Breast epithelium (tissue), 4 donors: ENCODE data around the gene TACO1. TPM values are rescaled to one million over a fixed set of nuclear protein-coding genes. Genes with fewer than 3 reads are reported as not detected.

Experiments used
- DNase-seq, 2 donors: peaks; one replicate each; pipeline ENCODE4 v3.0.0-alpha.2; 2019; ENCODE audit warnings: low spot score in 2 of 2
- H3K27ac ChIP-seq, 2 donors: fragments of 200-600 bp; sonication (generic) in 1 of 2; one replicate each; pipeline ENCODE4 v1.5.1; 2016 to 2019; ENCODE audit warnings: mild to moderate bottlenecking in 1 of 2
- H3K27me3 ChIP-seq, 2 donors: fragments of 200-600 bp; sonication (generic) in 1 of 2; one replicate each; pipeline versions ENCODE4 v1.5.1 to v1.6.0; 2017 to 2019; ENCODE audit warnings: control low read depth in 1 of 2, mild to moderate bottlenecking in 1 of 2
- H3K36me3 ChIP-seq: fragments of 200-600 bp; one replicate; pipeline ENCODE4 v1.5.1; 2019
- H3K4me1 ChIP-seq, 2 donors: fragments of 200-600 bp; sonication (generic); one replicate each; pipeline ENCODE4 v1.5.1; 2016 to 2019; ENCODE audit warnings: control low read depth in 1 of 2
- H3K4me3 ChIP-seq, 3 donors: fragments of 200-600 bp; sonication (generic); 1 replicate in 2 of 3; 2 replicates in 1 of 3; pipeline ENCODE4 v1.5.1; 2016 to 2019; ENCODE audit warnings: mild to moderate bottlenecking in 3 of 3, moderate library complexity in 2 of 3
- H3K9me3 ChIP-seq, 2 donors: fragments of 200-600 bp; sonication (generic) in 1 of 2; one replicate each; pipeline ENCODE4 v1.5.1; 2016 to 2019; ENCODE audit warnings: control low read depth in 1 of 2
- CTCF ChIP-seq, 3 donors: fragments of 450-650 bp; IDR thresholded peaks; one replicate each; pipeline ENCODE4 v1.5.1; 2016 to 2017; ENCODE audit warnings: antibody characterized with exemption in 3 of 3, mild to moderate bottlenecking in 3 of 3, moderate library complexity in 3 of 3
- POLR2A ChIP-seq: fragments of 450-650 bp; IDR thresholded peaks from one replicate; pipeline ENCODE4 v1.6.1; 2016; ENCODE audit warnings: antibody characterized with exemption, mild to moderate bottlenecking, moderate library complexity
- POLR2AphosphoS5 ChIP-seq, 3 donors: sonication (generic); formaldehyde crosslinking; IDR thresholded peaks; one replicate each; pipeline ENCODE4 v1.6.1; 2017; ENCODE audit warnings: antibody characterized with exemption in 3 of 3
- intact Hi-C: fragments of 100-400 bp; cut with DNase I; formaldehyde crosslinking; loops from one replicate; pipeline ENCODE4 v1.15.1; 2023; ENCODE audit warnings: low total_unique reads
- total RNA-seq, 3 donors: library from RNA; depleted of rRNA; stranded (reverse); fragments of >200 nt; gene quantifications; one replicate each; pipeline ENCODE4 v1.1.0, GENCODE V29; 2016

TACO1 gene
- 10 to 100 TPM; 11.0 to 12.4 (median 11.1) TPM for total RNA-seq

- H3K9me3 ChIP-seq = no peaks in the 10 kb centered on the region
Measured at GRCh38 chr17:63600569-63601438, at the start of gene TACO1. TSS of gene TACO1 (plus strand) at chr17:63600895. CDS start at chr17:63601084, 189 bp downstream.

GRCh38 chr17:63552211-63552610 lies 48.5 kb upstream of the TACO1 start:
- intact Hi-C loops = no loop called here
- no peaks in the 10 kb centered on the region for H3K36me3 ChIP-seq

More at GRCh38 chr17:63600569-63601438, at the start of gene TACO1:
- peak; percentile 60 to 79 for DNase-seq
- TF ChIP-seq POLR2AphosphoS5 (IDR thresholded peaks at IDR 0.05) (peak; percentile 74 to 92 (median 82)), CTCF (IDR thresholded peaks at IDR 0.05) (peak in 1 of 3 donors; percentile 18), POLR2A (peak; percentile 24)
- Histone ChIP-seq H3K4me3 (peak within 1 kb of the TSS; percentile 78 to 95 (median 80)), H3K27ac (peak within 1 kb of the TSS; percentile 83 to 87), H3K4me1 (no peaks in the 10 kb centered on the region), H3K36me3 (no peaks in the 10 kb centered on the region), H3K27me3 (no peaks in the 10 kb centered on the region)
- intact Hi-C loops = no loop called here

GRCh38 chr17:63555500-63556156 lies 45.1 kb upstream of the TACO1 start:
- Histone ChIP-seq H3K4me1 (peaks cover 0 to 10% of the 10 kb centered on the region in 2 donors), H3K27me3 (no peaks in the 10 kb centered on the region), H3K36me3 (no peaks in the 10 kb centered on the region), H3K4me3 (no peak overlapping the region), H3K9me3 (no peaks in the 10 kb centered on the region), H3K27ac (no peak overlapping the region)
- intact Hi-C loops = no loop called here
- TF ChIP-seq POLR2A (no peak), CTCF (IDR thresholded peaks at IDR 0.05) (no peak), POLR2AphosphoS5 (IDR thresholded peaks at IDR 0.05) (no peak)
- DNase-seq = no peak

More at GRCh38 chr17:63552211-63552610, 48.5 kb upstream of the TACO1 start:
- H3K27me3 ChIP-seq = no peaks in the 10 kb centered on the region
- H3K4me3 ChIP-seq = peak overlapping the region in 2 of 3 donors; percentile 92 to 95
- H3K9me3 ChIP-seq = no peaks in the 10 kb centered on the region
- H3K27ac ChIP-seq = no peak overlapping the region
- TF ChIP-seq POLR2AphosphoS5 (IDR thresholded peaks at IDR 0.05) (no peak), POLR2A (no peak), CTCF (IDR thresholded peaks at IDR 0.05) (no peak)
- peaks cover 0 to 10% of the 10 kb centered on the region in 2 donors for H3K4me1 ChIP-seq
- peak in 1 of 2 donors; percentile 6 for DNase-seq

GRCh38 chr17:63557416-63557815 lies 43.3 kb upstream of the TACO1 start:
- Histone ChIP-seq H3K27ac (no peak overlapping the region), H3K27me3 (no peaks in the 10 kb centered on the region), H3K4me3 (no peak overlapping the region), H3K9me3 (no peaks in the 10 kb centered on the region), H3K36me3 (no peaks in the 10 kb centered on the region), H3K4me1 (peaks cover 0 to 5% of the 10 kb centered on the region in 2 donors)
- no peak for DNase-seq
- TF ChIP-seq CTCF (IDR thresholded peaks at IDR 0.05) (no peak), POLR2A (no peak), POLR2AphosphoS5 (IDR thresholded peaks at IDR 0.05) (no peak)
- intact Hi-C loops = no loop called here

- TF ChIP-seq POLR2AphosphoS5 (IDR thresholded peaks at IDR 0.05) (no peak), CTCF (IDR thresholded peaks at IDR 0.05) (no peak), POLR2A (no peak)
- no peak overlapping the region for H3K27ac ChIP-seq
- no peak for DNase-seq
- H3K27me3 ChIP-seq = no peaks in the 10 kb centered on the region
- no peaks in the 10 kb centered on the region for H3K4me1 ChIP-seq
- no peaks in the 10 kb centered on the region for H3K9me3 ChIP-seq
- no peaks in the 10 kb centered on the region for H3K36me3 ChIP-seq
- intact Hi-C loops = no loop called here
- no peak overlapping the region for H3K4me3 ChIP-seq
Measured at GRCh38 chr17:63558441-63558840, 42.3 kb upstream of the TACO1 start.
